Measurements from ENCODE around the gene PRXL2A. TPM values are rescaled to one million over a fixed set of nuclear protein-coding genes. Genes with fewer than 3 reads are reported as not detected.

Gene PRXL2A
- total RNA-seq, 4 donors from 2014 or later: 19.0 to 29.2 (median 22.5) TPM

GRCh38 chr10:80447436-80448190, 39.3 kb downstream of the PRXL2A start:
- ATAC-seq (no peak), DNase-seq (no peak)
- Histone ChIP-seq H3K4me3 (no peak overlapping the region), H3K36me3 (no peaks in the 10 kb centered on the region), H3K4me1 (peaks cover 0 to 12% of the 10 kb centered on the region in 2 donors), H3K27me3 (no peaks in the 10 kb centered on the region), H3K9me3 (no peaks in the 10 kb centered on the region), H3K27ac (no peak overlapping the region)
- in situ Hi-C loops (cut with MboI; ENCODE audit: low sequenced_read_pairs in 4 of 4) (loop anchor here in 3 of 4 donors (5.0 to 10.0 kb wide), 2 partner anchors 55 to 63 kb away; no protein-coding TSS in a partner anchor), intact Hi-C loops (cut with DNase I; ENCODE audit: low total_unique reads) (no loop called here)
- no peak for TF ChIP-seq POLR2A (IDR thresholded peaks at IDR 0.05)
- no peak for TF ChIP-seq CTCF (IDR thresholded peaks at IDR 0.05 in 4 of 5, conservative IDR thresholded peaks at IDR 0.05 in 1 of 5)

- no peaks in the 10 kb centered on the region for H3K9me3 ChIP-seq
- TF ChIP-seq CTCF (IDR thresholded peaks at IDR 0.05 in 4 of 5, conservative IDR thresholded peaks at IDR 0.05 in 1 of 5) (no peak), POLR2A (IDR thresholded peaks at IDR 0.05) (no peak)
- in situ Hi-C loops (cut with MboI; ENCODE audit: low sequenced_read_pairs in 4 of 4): loop anchor here in 3 of 4 donors (5.0 to 10.0 kb wide), 2 partner anchors 54 to 64 kb away; no protein-coding TSS in a partner anchor
- no peaks in the 10 kb centered on the region for H3K27me3 ChIP-seq
- no peak overlapping the region for H3K4me3 ChIP-seq
- no peaks in the 10 kb centered on the region for H3K36me3 ChIP-seq
- peaks cover 4 to 16% of the 10 kb centered on the region in 2 donors for H3K4me1 ChIP-seq
- intact Hi-C loops (cut with DNase I; ENCODE audit: low total_unique reads): no loop called here
- no peak overlapping the region for H3K27ac ChIP-seq
- ATAC-seq: no peak
- no peak for DNase-seq
Measured at GRCh38 chr10:80448209-80448942, 40.0 kb downstream of the PRXL2A start.

- in situ Hi-C loops (cut with MboI; ENCODE audit: low sequenced_read_pairs in 4 of 4): loop anchor here in 3 of 4 donors (5.0 to 10.0 kb wide), 2 partner anchors 53 to 65 kb away; no protein-coding TSS in a partner anchor
- ATAC-seq (no peak), DNase-seq (no peak)
- Histone ChIP-seq H3K36me3 (no peaks in the 10 kb centered on the region), H3K4me3 (no peak overlapping the region), H3K4me1 (peaks cover 7% of the 10 kb centered on the region in 2 donors), H3K27me3 (no peaks in the 10 kb centered on the region), H3K9me3 (no peaks in the 10 kb centered on the region), H3K27ac (no peak overlapping the region)
- intact Hi-C loops (cut with DNase I; ENCODE audit: low total_unique reads): no loop called here
- TF ChIP-seq POLR2A (IDR thresholded peaks at IDR 0.05): no peak
Measured at GRCh38 chr10:80449520-80449919, 41.2 kb downstream of the PRXL2A start.

- Histone ChIP-seq H3K9me3 (no peaks in the 10 kb centered on the region), H3K4me3 (no peak overlapping the region), H3K27ac (no peak overlapping the region), H3K27me3 (no peaks in the 10 kb centered on the region), H3K4me1 (peaks cover 15% of the 10 kb centered on the region in 2 donors), H3K36me3 (no peaks in the 10 kb centered on the region)
- TF ChIP-seq CTCF (IDR thresholded peaks at IDR 0.05 in 4 of 5, conservative IDR thresholded peaks at IDR 0.05 in 1 of 5) (no peak), POLR2A (IDR thresholded peaks at IDR 0.05) (no peak)
- intact Hi-C loops (cut with DNase I; ENCODE audit: low total_unique reads): loop anchor here (5.0 kb wide), 1 partner anchor 44 kb away; the partner anchor contains the start of gene PRXL2A
- DNase-seq (no peak), ATAC-seq (no peak)
- in situ Hi-C loops (cut with MboI; ENCODE audit: low sequenced_read_pairs in 4 of 4): no loop called here
Measured at GRCh38 chr10:80451132-80451531, 42.8 kb downstream of the PRXL2A start.

- TF ChIP-seq POLR2A (IDR thresholded peaks at IDR 0.05) (no peak), CTCF (IDR thresholded peaks at IDR 0.05 in 4 of 5, conservative IDR thresholded peaks at IDR 0.05 in 1 of 5) (no peak)
Measured at GRCh38 chr10:80452069-80452468, 43.7 kb downstream of the PRXL2A start.

More at GRCh38 chr10:80452069-80452468, 43.7 kb downstream of the PRXL2A start:
- intact Hi-C loops (cut with DNase I; ENCODE audit: low total_unique reads) (loop anchor here (5.0 kb wide), 1 partner anchor 45 kb away; the partner anchor contains the start of gene PRXL2A), in situ Hi-C loops (cut with MboI; ENCODE audit: low sequenced_read_pairs in 4 of 4) (no loop called here)
- Histone ChIP-seq H3K27ac (no peak overlapping the region), H3K36me3 (no peaks in the 10 kb centered on the region), H3K4me1 (peaks cover 15 to 19% of the 10 kb centered on the region in 2 donors), H3K4me3 (no peak overlapping the region), H3K27me3 (no peaks in the 10 kb centered on the region), H3K9me3 (no peaks in the 10 kb centered on the region)
- no peak for ATAC-seq
- DNase-seq: no peak
